B cell (primary cell): Measurements from ENCODE around the gene C10orf62. TPM values are rescaled to one million over a fixed set of nuclear protein-coding genes. Genes with fewer than 3 reads are reported as not detected.

Experiments
- ATAC-seq: fragments of 200-7000 bp; cut with Tn5 transposase; one replicate; pipeline ENCODE4 v1.10.0; 2021; ENCODE audit warnings: low read depth, mild to moderate bottlenecking, moderate number of reproducible peaks, moderate library complexity
- CTCF ChIA-PET: fragments of 350-600 bp; sonication (Branson Sonifier 250); formaldehyde crosslinking; loops from one replicate; lab custom pipeline; 2021; ENCODE audit warnings: antibody characterized with exemption, inconsistent platforms; lab: Charles Lee
- POLR2A ChIA-PET: fragments of 350-600 bp; sonication (Branson Sonifier 250); formaldehyde crosslinking; loops from one replicate; lab custom pipeline; 2021; ENCODE audit warnings: antibody characterized with exemption; lab: Charles Lee
- DNase-seq: peaks from one replicate; pipeline ENCODE4 v3.0.0; 2013
- H2AFZ ChIP-seq: 2 replicates; pipeline ENCODE4 v1.6.1; 2012; ENCODE audit warnings: mild to moderate bottlenecking, low read depth, low read length; ENCODE audit not compliant: insufficient read depth, poor library complexity, severe bottlenecking
- H3K27ac ChIP-seq, 2 donors: 1 replicate in 1 of 2; 2 replicates in 1 of 2; pipeline ENCODE4 v1.5.1; 2012 to 2013; ENCODE audit warnings: low read length in 2 of 2, mild to moderate bottlenecking in 2 of 2, moderate library complexity in 1 of 2
- H3K27me3 ChIP-seq, 4 experiments: fragments of 200-600 bp in 1 of 4; sonication (generic) in 1 of 4; replicated peaks in 1 of 4; 1 replicate in 2 of 4; 2 replicates in 2 of 4; pipeline versions ENCODE4 v1.6.1 to v1.7.0; 2013 to 2016; ENCODE audit warnings: low read length in 3 of 4, mild to moderate bottlenecking in 2 of 4, mixed read lengths in 1 of 4, moderate library complexity in 1 of 4; ENCODE audit not compliant: insufficient read depth in 4 of 4, control insufficient read depth in 3 of 4; ENCODE audit errors: control extremely low read depth in 1 of 4
- H3K36me3 ChIP-seq, 2 experiments: replicated peaks in 1 of 2; 1 replicate in 1 of 2; 2 replicates in 1 of 2; pipeline versions ENCODE4 v1.6.1 to v1.7.1; 2013; ENCODE audit warnings: low read length in 1 of 2; ENCODE audit not compliant: insufficient read depth in 2 of 2, control insufficient read depth in 1 of 2; ENCODE audit errors: control extremely low read depth in 1 of 2, extremely low read depth in 1 of 2
- H3K4me1 ChIP-seq, 2 donors: fragments of 200-600 bp in 1 of 2; sonication (generic) in 1 of 2; 1 replicate in 1 of 2; 2 replicates in 1 of 2; pipeline versions ENCODE4 v1.5.1 to v1.6.1; 2013 to 2017; ENCODE audit warnings: low read length in 2 of 2; ENCODE audit not compliant: control insufficient read depth in 2 of 2, insufficient read depth in 2 of 2
- H3K4me2 ChIP-seq: replicated peaks from 2 replicates; pipeline ENCODE3; 2012; ENCODE audit warnings: mild to moderate bottlenecking, low read depth, low read length; ENCODE audit not compliant: poor library complexity, severe bottlenecking
- H3K4me3 ChIP-seq, 5 experiments: fragments of 200-600 bp in 1 of 5; sonication (generic) in 1 of 5; 1 replicate in 3 of 5; 2 replicates in 2 of 5; pipeline versions ENCODE4 v1.5.1 to v1.7.0; 2011 to 2016; ENCODE audit warnings: low read length in 4 of 5, mild to moderate bottlenecking in 4 of 5, low read depth in 2 of 5, control low read depth in 1 of 5, moderate library complexity in 1 of 5; ENCODE audit not compliant: insufficient read depth in 1 of 5; ENCODE audit errors: control extremely low read depth in 1 of 5, extremely low read depth in 1 of 5
- H3K79me2 ChIP-seq: fragments of 200-600 bp; sonication (generic); one replicate; pipeline ENCODE4 v1.6.0; 2016; ENCODE audit warnings: low read length; ENCODE audit not compliant: control insufficient read depth, insufficient read depth
- H3K9ac ChIP-seq: fragments of 200-600 bp; sonication (generic); 2 replicates; pipeline ENCODE4 v1.6.1; 2017; ENCODE audit warnings: mild to moderate bottlenecking, low read length, moderate library complexity
- H3K9me3 ChIP-seq, 3 donors: one replicate each; pipeline versions ENCODE4 v1.6.1 to v1.7.1; 2013; ENCODE audit warnings: low read length in 2 of 3; ENCODE audit not compliant: control insufficient read depth in 2 of 3, insufficient read depth in 1 of 3; ENCODE audit errors: control extremely low read depth in 1 of 3
- H4K20me1 ChIP-seq: 2 replicates; pipeline ENCODE4 v1.6.0; 2012; ENCODE audit warnings: mild to moderate bottlenecking, low read length; ENCODE audit not compliant: insufficient read depth, control insufficient read depth, poor library complexity, severe bottlenecking
- H3K27ac Mint-ChIP-seq: one replicate; pipeline ENCODE4 v1.8.0; 2021; ENCODE audit warnings: mixed read lengths
- H3K27me3 Mint-ChIP-seq: one replicate; pipeline ENCODE4 v1.8.0; 2021; ENCODE audit warnings: mixed read lengths
- H3K4me1 Mint-ChIP-seq: one replicate; pipeline ENCODE4 v1.8.0; 2021; ENCODE audit warnings: mixed read lengths
- H3K4me3 Mint-ChIP-seq: one replicate; pipeline ENCODE4 v1.8.0; 2021; ENCODE audit warnings: mixed read lengths
- H3K9me3 Mint-ChIP-seq: one replicate; pipeline ENCODE4 v1.8.0; 2022; ENCODE audit warnings: mixed read lengths; ENCODE audit not compliant: insufficient read depth
- EZH2 ChIP-seq: IDR thresholded peaks from 2 replicates; pipeline ENCODE4 v1.6.1; 2012; ENCODE audit warnings: borderline replicate concordance, low read depth, mild to moderate bottlenecking, moderate library complexity, low read length; ENCODE audit not compliant: insufficient read depth, poor library complexity, severe bottlenecking
- WGBS: methylation state at CpG from one replicate; pipeline ENCODE4 v1.1.5; 2013; ENCODE audit warnings: missing lambda C conversion rate; ENCODE audit not compliant: insufficient coverage; 5-methylcytosine and 5-hydroxymethylcytosine counted together
- intact Hi-C: fragments of 100-400 bp; cut with micrococcal nuclease; formaldehyde crosslinking; loops from one replicate; pipeline ENCODE4 v1.10.0; 2022
- polyA plus RNA-seq: library from polyadenylated mRNA; depleted of rRNA; stranded (reverse); fragments of >200 nt; gene quantifications from 2 replicates; pipeline ENCODE4 v1.2.3, GENCODE V29; 2012
- total RNA-seq, 2 donors: library from RNA; stranded (reverse); fragments of 120-200 nt in 1 of 2; gene quantifications; 1 replicate in 1 of 2; 2 replicates in 1 of 2; pipeline versions ENCODE4 v1.2.3 to v1.2.4, GENCODE V29; 2013 to 2022
- TF ChIP-seq, protein P1 (sequence below): fragments of 200-600 bp; IDR thresholded peaks from one replicate; pipeline ENCODE4 v1.8.0; 2022; ENCODE audit warnings: antibody characterized with exemption, mild to moderate bottlenecking

Gene C10orf62
- total and polyA plus RNA-seq, 2 donors (not counting 1 experiment from before 2014, with no cell fraction given): not detected

DNA sequence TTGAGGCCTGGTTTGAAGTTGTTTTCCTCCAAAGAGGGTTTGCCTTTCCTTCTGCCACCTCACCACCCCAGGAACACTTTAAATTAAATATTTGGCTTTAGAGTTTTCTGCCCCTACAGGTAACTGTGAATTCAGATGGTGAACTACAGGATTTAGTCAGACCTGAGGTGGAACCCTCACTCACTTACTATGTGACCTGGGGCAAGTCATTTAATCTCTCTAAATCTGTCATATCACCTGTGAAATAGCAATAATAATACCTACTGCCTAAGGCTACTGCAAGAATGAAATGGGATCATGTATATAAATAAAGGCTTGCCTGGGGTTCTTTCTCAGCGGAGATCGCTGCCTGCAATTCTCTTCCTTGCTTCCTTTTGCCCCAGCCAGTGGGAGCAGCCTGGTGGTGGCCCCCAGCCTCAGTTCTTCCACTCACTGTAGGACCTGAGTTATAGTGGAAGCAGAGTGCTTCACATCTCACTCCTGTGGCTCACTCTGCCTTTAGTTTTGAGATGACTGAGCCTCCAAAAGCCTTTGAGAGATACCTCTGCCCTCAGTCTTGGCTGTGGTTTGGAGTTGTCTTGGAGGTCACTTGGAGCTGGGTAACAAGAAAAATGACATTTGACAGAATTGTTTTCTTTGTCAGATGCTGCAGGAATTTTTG is 23.1 kb upstream of the C10orf62 start:
- no peaks in the 10 kb centered on the region for H3K9me3 ChIP-seq
- Mint-ChIP-seq H3K4me3 (no peak overlapping the region), H3K27me3 (no peaks in the 10 kb centered on the region), H3K27ac (no peak overlapping the region), H3K4me1 (no peaks in the 10 kb centered on the region), H3K9me3 (no peaks in the 10 kb centered on the region)
- POLR2A ChIA-PET: no interaction called here
- H3K27ac ChIP-seq: no peak overlapping the region
- no peaks in the 10 kb centered on the region for H3K79me2 ChIP-seq
- no peaks in the 10 kb centered on the region for H4K20me1 ChIP-seq
- H3K4me3 ChIP-seq: no peak overlapping the region
- no peaks in the 10 kb centered on the region for H3K27me3 ChIP-seq
- intact Hi-C loops: no loop called here
- ATAC-seq: no peak
- no peaks in the 10 kb centered on the region for H3K36me3 ChIP-seq
- CTCF ChIA-PET: no interaction called here
- H3K4me1 ChIP-seq: no peaks in the 10 kb centered on the region
- TF ChIP-seq EZH2: no peak
- TF ChIP-seq, protein P1, sequence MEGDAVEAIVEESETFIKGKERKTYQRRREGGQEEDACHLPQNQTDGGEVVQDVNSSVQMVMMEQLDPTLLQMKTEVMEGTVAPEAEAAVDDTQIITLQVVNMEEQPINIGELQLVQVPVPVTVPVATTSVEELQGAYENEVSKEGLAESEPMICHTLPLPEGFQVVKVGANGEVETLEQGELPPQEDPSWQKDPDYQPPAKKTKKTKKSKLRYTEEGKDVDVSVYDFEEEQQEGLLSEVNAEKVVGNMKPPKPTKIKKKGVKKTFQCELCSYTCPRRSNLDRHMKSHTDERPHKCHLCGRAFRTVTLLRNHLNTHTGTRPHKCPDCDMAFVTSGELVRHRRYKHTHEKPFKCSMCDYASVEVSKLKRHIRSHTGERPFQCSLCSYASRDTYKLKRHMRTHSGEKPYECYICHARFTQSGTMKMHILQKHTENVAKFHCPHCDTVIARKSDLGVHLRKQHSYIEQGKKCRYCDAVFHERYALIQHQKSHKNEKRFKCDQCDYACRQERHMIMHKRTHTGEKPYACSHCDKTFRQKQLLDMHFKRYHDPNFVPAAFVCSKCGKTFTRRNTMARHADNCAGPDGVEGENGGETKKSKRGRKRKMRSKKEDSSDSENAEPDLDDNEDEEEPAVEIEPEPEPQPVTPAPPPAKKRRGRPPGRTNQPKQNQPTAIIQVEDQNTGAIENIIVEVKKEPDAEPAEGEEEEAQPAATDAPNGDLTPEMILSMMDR: no peak
- H3K4me2 ChIP-seq: no peak overlapping the region
- WGBS: 75% methylated on average over 2 of the region's 2 CpGs
- H3K9ac ChIP-seq: no peak overlapping the region
- DNase-seq: no peak
- no peak overlapping the region for H2AFZ ChIP-seq

DNA sequence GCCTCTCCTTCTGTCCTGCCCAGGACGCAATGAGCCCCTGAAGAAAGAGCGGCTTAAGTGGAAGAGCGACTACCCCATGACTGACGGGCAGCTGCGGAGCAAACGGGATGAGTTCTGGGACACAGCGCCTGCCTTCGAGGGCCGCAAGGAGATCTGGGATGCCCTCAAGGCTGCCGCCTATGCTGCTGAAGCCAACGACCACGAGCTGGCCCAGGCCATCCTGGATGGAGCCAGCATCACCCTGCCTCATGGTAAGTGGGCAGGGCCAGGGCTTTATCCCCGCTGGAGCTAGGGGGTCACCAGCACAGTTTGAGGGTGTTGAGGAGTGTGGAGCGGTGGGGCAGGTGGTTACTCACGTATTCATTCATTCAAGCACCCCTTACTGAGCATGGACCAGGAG is 21.6 kb upstream of the C10orf62 start:
- no peaks in the 10 kb centered on the region for H3K79me2 ChIP-seq
- no peaks in the 10 kb centered on the region for H3K36me3 ChIP-seq
- no peak overlapping the region for H3K4me2 ChIP-seq
- H3K27me3 ChIP-seq: no peaks in the 10 kb centered on the region
- ATAC-seq: no peak
- no peaks in the 10 kb centered on the region for H4K20me1 ChIP-seq
- Mint-ChIP-seq H3K4me1 (no peaks in the 10 kb centered on the region), H3K27me3 (no peaks in the 10 kb centered on the region), H3K27ac (no peak overlapping the region), H3K9me3 (no peaks in the 10 kb centered on the region), H3K4me3 (no peak overlapping the region)
- H2AFZ ChIP-seq: no peak overlapping the region
- CTCF ChIA-PET: interaction anchor here (0.6 to 0.7 kb wide), 2 partner anchors 28 to 1209 kb away, joined by 3 to 4 read pairs; no protein-coding TSS in a partner anchor
- no peak overlapping the region for H3K9ac ChIP-seq
- DNase-seq: no peak
- POLR2A ChIA-PET: no interaction called here
- no peak overlapping the region for H3K4me3 ChIP-seq
- TF ChIP-seq, protein P1: no peak
- no peak for TF ChIP-seq EZH2
- H3K27ac ChIP-seq: no peak overlapping the region
- H3K4me1 ChIP-seq: no peaks in the 10 kb centered on the region
- no peaks in the 10 kb centered on the region for H3K9me3 ChIP-seq
- 95% methylated on average over 12 of the region's 15 CpGs for WGBS
- intact Hi-C loops: no loop called here
